AG09319 (cell line): ENCODE measurements around the gene FAM13A.

ENCODE experiments used
- DNase-seq: peaks from one replicate; pipeline ENCODE4 v3.0.0-alpha.2; 2010; ENCODE audit warnings: low read depth; ENCODE audit errors: extremely low read depth
- TF ChIP-seq, protein P1 (sequence below): IDR thresholded peaks from 2 replicates; pipeline ENCODE4 v1.5.1; 2011; ENCODE audit warnings: low read depth, mild to moderate bottlenecking, inconsistent platforms, low read length, moderate library complexity

FAM13A gene

DNA sequence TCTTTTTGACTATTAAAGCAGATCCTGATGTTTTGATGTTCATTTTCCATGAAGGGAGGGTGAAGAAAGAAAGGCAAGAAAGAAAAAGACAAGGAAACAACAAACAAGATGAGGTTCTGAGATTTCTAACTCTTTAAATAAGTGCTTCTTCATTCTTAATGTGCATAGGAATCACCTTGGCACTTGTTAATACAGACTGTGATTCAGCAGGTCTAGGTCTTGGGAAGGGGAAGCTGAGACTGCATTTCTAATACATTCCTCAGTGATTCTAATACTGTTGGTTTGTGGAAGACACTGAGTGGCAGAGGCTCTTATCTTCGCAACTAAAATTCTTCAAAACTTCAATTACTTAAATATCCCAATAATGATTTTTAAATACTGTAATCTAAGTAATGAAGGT is 264.2 kb downstream of the FAM13A start:
- no peak for DNase-seq
- TF ChIP-seq, protein P1, sequence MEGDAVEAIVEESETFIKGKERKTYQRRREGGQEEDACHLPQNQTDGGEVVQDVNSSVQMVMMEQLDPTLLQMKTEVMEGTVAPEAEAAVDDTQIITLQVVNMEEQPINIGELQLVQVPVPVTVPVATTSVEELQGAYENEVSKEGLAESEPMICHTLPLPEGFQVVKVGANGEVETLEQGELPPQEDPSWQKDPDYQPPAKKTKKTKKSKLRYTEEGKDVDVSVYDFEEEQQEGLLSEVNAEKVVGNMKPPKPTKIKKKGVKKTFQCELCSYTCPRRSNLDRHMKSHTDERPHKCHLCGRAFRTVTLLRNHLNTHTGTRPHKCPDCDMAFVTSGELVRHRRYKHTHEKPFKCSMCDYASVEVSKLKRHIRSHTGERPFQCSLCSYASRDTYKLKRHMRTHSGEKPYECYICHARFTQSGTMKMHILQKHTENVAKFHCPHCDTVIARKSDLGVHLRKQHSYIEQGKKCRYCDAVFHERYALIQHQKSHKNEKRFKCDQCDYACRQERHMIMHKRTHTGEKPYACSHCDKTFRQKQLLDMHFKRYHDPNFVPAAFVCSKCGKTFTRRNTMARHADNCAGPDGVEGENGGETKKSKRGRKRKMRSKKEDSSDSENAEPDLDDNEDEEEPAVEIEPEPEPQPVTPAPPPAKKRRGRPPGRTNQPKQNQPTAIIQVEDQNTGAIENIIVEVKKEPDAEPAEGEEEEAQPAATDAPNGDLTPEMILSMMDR, result no peak

DNA sequence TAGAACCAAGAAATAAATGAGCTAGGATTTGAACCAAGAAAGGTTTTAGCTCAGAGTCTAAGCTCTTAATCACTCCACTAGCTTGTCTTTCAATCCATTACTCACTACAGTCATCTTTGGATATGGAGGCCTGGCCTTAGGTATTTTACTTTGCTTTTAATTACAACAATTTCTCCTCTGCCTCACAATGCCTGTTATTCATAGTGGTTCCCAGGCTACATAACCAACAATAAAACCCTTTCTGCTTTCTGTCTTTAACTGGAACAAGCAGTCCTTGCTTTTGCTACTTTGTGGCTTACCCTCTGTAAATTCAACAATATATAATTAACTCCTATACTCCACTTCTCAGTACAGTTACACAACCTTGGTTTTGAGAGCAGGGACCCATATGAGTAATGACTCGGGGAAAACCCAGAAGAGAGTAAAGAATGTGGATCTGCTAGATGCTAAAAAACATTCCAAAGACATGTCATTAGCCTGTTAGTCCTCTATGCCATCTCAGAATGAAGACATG is 264.7 kb downstream of the FAM13A start:
- TF ChIP-seq, protein P1, result no peak
- DNase-seq, result peak; percentile 16

GRCh38 chr4:88791274-88791673 is 265.7 kb downstream of the FAM13A start:
- TF ChIP-seq, protein P1, result no peak
- DNase-seq, result no peak

DNA sequence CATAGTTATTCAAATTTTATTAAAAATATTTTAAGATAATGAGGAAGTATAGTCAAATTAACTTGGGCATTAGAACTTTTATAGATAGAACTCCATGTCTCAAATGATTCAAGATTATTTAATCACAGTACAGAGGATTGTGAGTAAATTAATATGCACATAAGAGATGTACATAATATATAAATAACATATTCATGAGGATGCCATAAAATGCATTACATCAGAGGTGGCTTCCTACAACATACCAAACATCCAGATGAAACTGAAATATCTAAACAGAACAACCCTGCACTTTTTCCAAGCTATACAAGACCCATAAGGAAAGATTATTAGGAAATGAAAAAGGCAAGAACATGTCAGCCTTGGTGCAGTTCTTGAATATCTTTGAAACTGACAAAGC is 268.1 kb downstream of the FAM13A start:
- TF ChIP-seq, protein P1, result no peak

DNA sequence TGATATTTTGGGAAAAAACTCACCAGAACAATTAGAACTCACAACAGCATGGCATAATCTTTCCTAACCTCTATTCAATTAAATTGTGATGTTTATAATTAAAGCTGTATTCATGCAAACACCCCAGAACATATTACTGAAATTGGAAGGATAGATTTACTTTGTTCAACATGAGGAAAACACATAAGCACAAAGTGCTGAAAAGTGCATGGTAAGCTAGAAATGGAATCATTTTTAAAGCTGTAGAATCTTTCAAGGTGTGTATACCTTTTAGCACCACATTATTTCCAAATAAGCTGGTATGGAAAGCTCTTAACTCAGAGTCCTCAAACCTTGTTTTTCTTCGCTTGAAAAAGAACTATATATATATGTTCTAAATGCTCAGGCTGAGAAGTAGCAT is 268.6 kb downstream of the FAM13A start:
- DNase-seq, result no peak
- TF ChIP-seq, protein P1, result no peak

More for the DNA sequence above, 268.1 kb downstream of the FAM13A start:
- no peak for DNase-seq

- DNase-seq, result no peak
- TF ChIP-seq, protein P1, result no peak
These were observed 271.0 kb downstream of the FAM13A start for GRCh38 chr4:88786011-88786410.

GRCh38 chr4:88780389-88780788 is 276.6 kb downstream of the FAM13A start:
- no peak for DNase-seq
- TF ChIP-seq, protein P1, result no peak
